K562 (cell line): Measurements from ENCODE around the gene ELMO1. TPM values are rescaled to one million over a fixed set of nuclear protein-coding genes. Genes with fewer than 3 reads are reported as not detected.

Experiments
- ATAC-seq: fragments of 200-7000 bp; cut with Tn5 transposase; 3 replicates; pipeline ENCODE4 v1.9.1; 2020; ENCODE audit warnings: moderate library complexity
- BruUV-seq: library from RNA; stranded (reverse); fragments of 400-500 nt; replicated peaks from 2 replicates; lab custom pipeline; 2021; lab: Mats Ljungman, UMichigan
- CTCF ChIA-PET: fragments of 300-600 bp; formaldehyde crosslinking; extraction: SDS; loops from one replicate; lab custom pipeline; 2021; ENCODE audit warnings: low intra/inter-chr PET ratio; lab: Yijun Ruan, JAX
- POLR2A ChIA-PET: fragments of 300-600, 350-650 bp; sonication (Branson Sonifier 250); formaldehyde crosslinking; extraction: SDS; loops from one replicate; lab custom pipeline; 2021; ENCODE audit warnings: antibody characterized with exemption, inconsistent platforms; lab: Yijun Ruan, JAX
- DNase-seq, 4 experiments: peaks; one replicate each; pipeline versions ENCODE4 v3.0.0 to v3.0.0-alpha.2; 2011 to 2018; ENCODE audit warnings: low spot score in 3 of 4, mixed read lengths in 3 of 4; ENCODE audit errors: extremely low read depth in 1 of 4
- FAIRE-seq: peaks from 2 replicates; lab custom pipeline; 2011; peaks lifted over from hg19 to GRCh38; lab: Jason Lieb, UNC
- H2AFZ ChIP-seq: 2 replicates; pipeline ENCODE4 v1.6.0; 2011; ENCODE audit warnings: low read depth, low read length, control low read depth, inconsistent platforms
- H3K27ac ChIP-seq: fragments of 200-600 bp; 3 replicates; pipeline ENCODE4 v1.8.0; 2011; ENCODE audit warnings: low read depth, mild to moderate bottlenecking, control low read depth, inconsistent platforms, low read length, moderate library complexity, mixed read lengths; ENCODE audit errors: extremely low read depth
- H3K27me3 ChIP-seq, 2 experiments: fragments of 300-600 bp in 1 of 2; 2 replicates in 1 of 2; 3 replicates in 1 of 2; pipeline versions ENCODE4 v1.6.0 to v1.8.0; 2011; ENCODE audit warnings: inconsistent platforms in 2 of 2, low read length in 2 of 2, mild to moderate bottlenecking in 1 of 2, mixed read lengths in 1 of 2, moderate library complexity in 1 of 2; ENCODE audit not compliant: control insufficient read depth in 2 of 2, insufficient read depth in 2 of 2
- H3K36me3 ChIP-seq: fragments of 300-600 bp; 3 replicates; pipeline ENCODE4 v1.8.0; 2011; ENCODE audit warnings: mild to moderate bottlenecking, low read length, inconsistent platforms; ENCODE audit not compliant: control insufficient read depth, insufficient read depth
- H3K4me1 ChIP-seq, 2 experiments: fragments of 200-600 bp in 1 of 2; replicated peaks in 1 of 2; 2 replicates in 1 of 2; 3 replicates in 1 of 2; pipeline versions ENCODE4 v1.5.1 to v1.8.0; 2011; ENCODE audit warnings: inconsistent platforms in 2 of 2, low read length in 2 of 2, mild to moderate bottlenecking in 1 of 2, mixed read lengths in 1 of 2, moderate library complexity in 1 of 2; ENCODE audit not compliant: control insufficient read depth in 2 of 2, insufficient read depth in 2 of 2
- H3K4me2 ChIP-seq: 2 replicates; pipeline ENCODE4 v1.6.1; 2011; ENCODE audit warnings: low read length, control low read depth, inconsistent platforms, mixed read lengths; ENCODE audit not compliant: insufficient read depth
- H3K4me3 ChIP-seq: fragments of 200-600 bp; sonication (generic), shearing (Covaris generic); 2 replicates; pipeline ENCODE4 v1.5.1; 2016; ENCODE audit warnings: control low read depth, inconsistent platforms
- H3K79me2 ChIP-seq: fragments of 200-600 bp; 3 replicates; pipeline ENCODE4 v1.8.0; 2011; ENCODE audit warnings: low read length, inconsistent platforms; ENCODE audit not compliant: control insufficient read depth, insufficient read depth
- H3K9ac ChIP-seq, 2 experiments: 2 replicates each; pipeline versions ENCODE4 v1.6.0 to v1.6.1; 2011; ENCODE audit warnings: low read depth in 2 of 2, low read length in 2 of 2, control low read depth in 1 of 2, inconsistent platforms in 1 of 2, mild to moderate bottlenecking in 1 of 2, mixed read lengths in 1 of 2; ENCODE audit not compliant: insufficient read depth in 1 of 2
- H3K9me1 ChIP-seq: one replicate; pipeline ENCODE4 v1.6.0; 2011; ENCODE audit warnings: inconsistent platforms, mild to moderate bottlenecking, low read length, moderate library complexity; ENCODE audit not compliant: control insufficient read depth, insufficient read depth
- H3K9me3 ChIP-seq: replicated peaks from 2 replicates; pipeline ENCODE4 v1.5.1; 2011; ENCODE audit warnings: low read depth, low read length, inconsistent platforms; ENCODE audit not compliant: control insufficient read depth, insufficient read depth
- H4K20me1 ChIP-seq: replicated peaks from 2 replicates; pipeline ENCODE4 v1.6.1; 2011; ENCODE audit warnings: low read length, inconsistent platforms, mixed read lengths; ENCODE audit not compliant: control insufficient read depth, insufficient read depth
- ATF2 ChIP-seq: sonication (generic); formaldehyde crosslinking; IDR thresholded peaks from 2 replicates; pipeline ENCODE4 v1.8.1; 2022; ENCODE audit warnings: missing genetic modification reagents
- ATF7 ChIP-seq: fragments of 450-650 bp; IDR thresholded peaks from 2 replicates; pipeline ENCODE4 v1.7.1; 2014; ENCODE audit warnings: mild to moderate bottlenecking, moderate library complexity
- CBX8 ChIP-seq: fragments of 200-600 bp; sonication (generic); IDR thresholded peaks from 2 replicates; pipeline ENCODE4 v1.6.1; 2012; ENCODE audit warnings: borderline replicate concordance, mixed run types, low read depth, mild to moderate bottlenecking, moderate library complexity, mixed read lengths, low read length, control low read depth, inconsistent platforms; ENCODE audit not compliant: poor library complexity, severe bottlenecking; ENCODE audit errors: extremely low read depth
- CLOCK ChIP-seq: fragments of 250-450 bp; sonication (Bioruptor Pico); IDR thresholded peaks from 2 replicates; pipeline ENCODE4 v1.4.0; 2020; ENCODE audit warnings: mild to moderate bottlenecking, moderate library complexity, borderline replicate concordance
- CTBP1 ChIP-seq: fragments of 450-650 bp; IDR thresholded peaks from 2 replicates; pipeline ENCODE4 v1.6.1; 2016; ENCODE audit warnings: borderline replicate concordance
- ETS2 ChIP-seq: IDR thresholded peaks from 2 replicates; pipeline ENCODE4 v1.6.1; 2016; ENCODE audit warnings: borderline replicate concordance, missing genetic modification characterization, mild to moderate bottlenecking, moderate library complexity, missing compliant biosample characterization; ENCODE audit not compliant: poor library complexity, severe bottlenecking
- FOXM1 ChIP-seq, 2 experiments: fragments of 450-650 bp in 1 of 2; sonication (generic) in 1 of 2; formaldehyde crosslinking in 1 of 2; IDR thresholded peaks; 2 replicates each; pipeline versions ENCODE4 v1.6.1 to v1.9.0; 2017 to 2022; ENCODE audit warnings: low read depth in 2 of 2, mild to moderate bottlenecking in 2 of 2, missing genetic modification reagents in 1 of 2, moderate library complexity in 1 of 2
- MCM7 ChIP-seq, 2 experiments: fragments of 450-650 bp; IDR thresholded peaks; 2 replicates each; pipeline ENCODE4 v1.6.1; 2016 to 2018
- MITF ChIP-seq: IDR thresholded peaks from 2 replicates; pipeline ENCODE4 v1.6.1; 2014; ENCODE audit warnings: antibody characterized with exemption
- SRSF3 ChIP-seq: fragments of 200-400 bp; formaldehyde crosslinking; IDR thresholded peaks from 2 replicates; pipeline ENCODE4 v1.6.1; 2016; ENCODE audit warnings: mild to moderate bottlenecking, low read length, moderate library complexity; ENCODE audit not compliant: insufficient read depth
- TSC22D4 ChIP-seq: fragments of 450-650 bp; IDR thresholded peaks from 2 replicates; pipeline ENCODE4 v1.6.1; 2016; ENCODE audit warnings: missing genetic modification characterization, missing biosample characterization, control low read depth
- UBTF ChIP-seq, 2 experiments: IDR thresholded peaks; 2 replicates each; pipeline ENCODE4 v1.6.1; 2012; ENCODE audit warnings: improper control_type of control experiment in 2 of 2, low read depth in 2 of 2, low read length in 2 of 2, borderline replicate concordance in 1 of 2
- ZFP1 ChIP-seq: fragments of 450-650 bp; formaldehyde crosslinking; IDR thresholded peaks from 2 replicates; pipeline ENCODE4 v1.4.0; 2020; ENCODE audit warnings: mild to moderate bottlenecking, mixed read lengths
- ZNF431 ChIP-seq: sonication (generic); formaldehyde crosslinking; IDR thresholded peaks from 2 replicates; pipeline ENCODE4 v1.8.0; 2022; ENCODE audit warnings: mild to moderate bottlenecking, missing genetic modification reagents
- WGBS: fragments of 100-300 bp; shearing (Covaris generic); methylation state at CpG from one replicate; pipeline ENCODE4 v1.1.6; 2016; ENCODE audit warnings: low coverage, mixed read lengths; ENCODE audit not compliant: insufficient coverage; ENCODE audit errors: missing lambda C conversion rate; 5-methylcytosine and 5-hydroxymethylcytosine counted together
- in situ Hi-C: fragments of 300-500 bp; cut with MboI; formaldehyde crosslinking; loops from 4 replicates; pipeline ENCODE4 v1.15.0; 2018; ENCODE audit warnings: inconsistent platforms, mixed read lengths
- intact Hi-C: fragments of 100-400 bp; cut with micrococcal nuclease; formaldehyde crosslinking; loops from 2 replicates; pipeline ENCODE4 v1.14.2; 2022
- polyA plus RNA-seq, 8 experiments: library from polyadenylated mRNA; depleted of rRNA in 4 of 8; stranded (reverse) in 5 of 8; unstranded in 3 of 8; fragments of >200 nt; fragmentation: Nextera tagmentation in 2 of 8; fragmentation: Illumina TruSeq in 1 of 8; extraction: Ambion mirVana in 2 of 8; extraction: Trizol in 1 of 8; gene quantifications; 2 replicates each; pipeline versions ENCODE4 v1.2.1 to v1.2.3, GENCODE V29; 2011 to 2014; ENCODE audit warnings: inconsistent platforms in 1 of 8, missing spikeins in 1 of 8
- total RNA-seq, 7 experiments: library from RNA; depleted of rRNA in 6 of 7; stranded (reverse); fragments of >200 nt in 6 of 7; fragmentation: Illumina TruSeq in 2 of 7; extraction: Trizol in 2 of 7; gene quantifications; 2 replicates each; pipeline versions ENCODE4 v1.2.1 to v1.2.3, GENCODE V29; 2011 to 2021; ENCODE audit warnings: low replicate concordance in 1 of 7

The ELMO1 gene
- total and polyA plus RNA-seq, 9 of the 15 experiments (the other 6 are each of a cell fraction or from before 2014, with no cell fraction given) = 0.36 to 7.2 (median 3.6) TPM

DNA sequence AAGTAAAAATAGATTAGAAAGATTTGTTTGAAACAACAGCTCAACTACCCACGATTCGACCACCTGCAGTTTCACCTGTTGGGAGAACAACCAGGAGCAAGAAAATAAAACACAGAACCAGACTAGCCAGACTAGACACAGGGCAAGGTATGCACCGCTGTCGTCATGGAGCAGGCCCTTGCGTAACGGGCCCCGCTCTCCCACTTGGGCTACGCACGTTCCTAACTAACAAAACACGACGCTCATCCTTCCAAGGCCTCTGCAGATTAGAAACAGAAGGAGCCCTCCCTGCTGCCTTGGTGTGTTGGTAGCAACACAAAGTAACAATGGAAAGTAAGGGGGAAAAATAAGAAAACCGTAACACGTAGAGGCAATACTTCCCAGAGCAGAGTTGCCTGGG is 45.1 kb upstream of the ELMO1 start:
- Histone ChIP-seq H3K79me2 (no peaks in the 10 kb centered on the region), H3K9me1 (no peaks in the 10 kb centered on the region), H3K9me3 (no peaks in the 10 kb centered on the region), H3K4me3 (no peak overlapping the region), H3K27ac (no peak overlapping the region), H3K27me3 (no peaks in the 10 kb centered on the region), H3K4me2 (no peak overlapping the region), H3K4me1 (peaks cover 0 to 5% of the 10 kb centered on the region in 2 experiments; a peak in 1 of 5 replicates), H2AFZ (no peak overlapping the region), H3K9ac (no peak overlapping the region), H4K20me1 (no peaks in the 10 kb centered on the region), H3K36me3 (no peaks in the 10 kb centered on the region)
- ATAC-seq = no peak
- no peak for DNase-seq
- ChIA-PET CTCF (no interaction called here), POLR2A (no interaction called here)
- intact Hi-C loops (no loop called here), in situ Hi-C loops (no loop called here)
- BruUV-seq = no TSS peak
- 2% methylated on average over 13 of the region's 13 CpGs for WGBS
- FAIRE-seq = no peak
- TF ChIP-seq UBTF (IDR thresholded peaks at IDR 0.05; ENCODE audit: borderline replicate concordance in 1 of 2, low read depth in 2 of 2, low read length in 2 of 2) (no peak), ATF2 (CRISPR knock-in tag) (no peak), CBX8 (no peak), ZFP1 (CRISPR knock-in tag) (no peak), MCM7 (IDR thresholded peaks at IDR 0.05) (no peak), CLOCK (CRISPR knock-in tag) (no peak), MITF (no peak), SRSF3 (no peak), CTBP1 (no peak), ATF7 (no peak), TSC22D4 (tag) (no peak), ETS2 (tag) (no peak), FOXM1 (IDR thresholded peaks at IDR 0.05; ENCODE audit: low read depth) (no peak), FOXM1 (CRISPR knock-in tag; IDR thresholded peaks at IDR 0.05; ENCODE audit: low read depth) (no peak), ZNF431 (CRISPR knock-in tag) (no peak)
